GM12891 (cell line): ENCODE measurements around the gene ADGRF1.

ENCODE experiments used
- POLR2A ChIP-seq: IDR thresholded peaks from 2 replicates; pipeline ENCODE4 v1.6.1; 2011; ENCODE audit warnings: low read depth, low read length, control low read depth
- POLR2AphosphoS5 ChIP-seq: IDR thresholded peaks from 2 replicates; pipeline ENCODE4 v1.6.1; 2011; ENCODE audit warnings: low read depth, low read length, control low read depth
- TAF1 ChIP-seq: IDR thresholded peaks from 2 replicates; pipeline ENCODE4 v1.6.1; 2011; ENCODE audit warnings: low read depth, low read length, control low read depth

GRCh38 chr6:46994933-46995332, 47.2 kb downstream of the ADGRF1 start:
- TF ChIP-seq POLR2A (no peak), POLR2AphosphoS5 (no peak), TAF1 (no peak)
